ENCODE results near the gene SLC44A2. TPM values are rescaled to one million over a fixed set of nuclear protein-coding genes. Genes with fewer than 3 reads are reported as not detected.

The SLC44A2 gene
- total and polyA plus RNA-seq, 2 of the 13 experiments (the other 11 are each of a cell fraction or from before 2014, with no cell fraction given): 2.4 to 5.6 TPM

DNA sequence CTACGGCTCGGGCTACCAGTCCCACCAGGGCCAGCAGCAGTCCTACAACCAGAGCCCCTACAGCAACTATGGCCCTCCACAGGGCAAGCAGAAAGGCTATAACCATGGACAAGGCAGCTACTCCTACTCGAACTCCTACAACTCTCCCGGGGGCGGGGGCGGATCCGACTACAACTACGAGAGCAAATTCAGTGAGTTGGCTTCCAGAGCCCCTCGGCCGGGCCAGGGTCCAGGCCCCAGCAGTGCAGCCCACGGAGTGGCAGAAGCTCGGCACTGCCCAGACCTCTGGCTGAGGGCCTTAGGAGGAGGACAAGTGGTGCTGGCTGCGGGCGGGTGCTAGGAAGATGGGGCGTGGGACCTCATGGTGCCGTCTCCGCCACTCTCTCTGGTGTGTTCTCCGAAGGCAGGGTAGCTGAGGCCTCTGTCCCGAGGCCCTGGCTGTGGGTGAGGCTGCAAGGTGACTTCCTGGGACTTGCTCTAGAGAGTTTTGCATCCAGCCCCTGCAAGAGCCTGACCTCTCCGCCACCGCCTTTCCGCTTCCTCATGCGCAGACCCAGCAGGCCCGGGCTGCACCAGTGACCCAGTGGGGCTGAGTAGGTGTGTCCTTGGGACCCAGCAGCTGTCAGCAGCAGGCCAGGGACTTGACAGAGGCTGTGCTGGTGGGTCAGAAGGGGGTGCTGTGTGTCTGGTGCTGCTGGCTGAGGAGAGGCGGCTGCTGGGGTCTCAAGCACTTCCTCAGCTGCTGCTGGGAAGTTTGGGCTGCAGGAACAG, 62.4 kb downstream of the SLC44A2 start:
- H3K27me3 ChIP-seq (ENCODE audit: control insufficient read depth in 1 of 2, insufficient read depth in 2 of 2, low read length in 2 of 2): no peaks in the 10 kb centered on the region
- BruUV-seq (replicated peaks): no TSS peak
- no peaks in the 10 kb centered on the region for H3K79me2 ChIP-seq (ENCODE audit: insufficient read depth, low read length)
- intact Hi-C loops (cut with micrococcal nuclease; ENCODE audit: unreplicated experiment): no loop called here
- H3K27ac ChIP-seq (ENCODE audit: extremely low read length, insufficient read depth, low read length): no peak overlapping the region
- ChIA-PET CTCF (ENCODE audit: low intra/inter-chr PET ratio, low total read pairs) (no interaction called here), POLR2A (no interaction called here)
- no peak overlapping the region for H3K4me3 ChIP-seq (replicated peaks in 1 of 3; ENCODE audit: insufficient read depth in 1 of 3, low read depth in 2 of 3, low read length in 3 of 3)
- in situ Hi-C loops (cut with HindIII; ENCODE audit: extremely low pct_ligation_motif_present, low pct_unique_long_range_greater_than_20kb): no loop called here
- no peak overlapping the region for H3K9ac ChIP-seq (ENCODE audit: insufficient read depth, low read depth, low read length)
- no peaks in the 10 kb centered on the region for H3K9me3 ChIP-seq (ENCODE audit: low read length)
- H3K4me1 ChIP-seq (ENCODE audit: insufficient read depth, low read length): no peaks in the 10 kb centered on the region
- peaks cover 49 to 93% of the 10 kb centered on the region in 2 experiments for H3K36me3 ChIP-seq (replicated peaks in 1 of 2; ENCODE audit: control insufficient read depth in 1 of 2, insufficient read depth in 2 of 2, low read length in 2 of 2)
- H2AFZ ChIP-seq (ENCODE audit: low read length): no peak overlapping the region
- ATAC-seq: peak; percentile 4
- peaks cover 18% of the 10 kb centered on the region; the same call in 1 of the 2 replicates for H4K20me1 ChIP-seq (ENCODE audit: insufficient read depth, low read length)
- DNase-seq (ENCODE audit: low spot score): no peak
- no peak overlapping the region for H3K4me2 ChIP-seq (ENCODE audit: low read depth, low read length)
- 95% methylated on average over 7 of the region's 25 CpGs for WGBS (ENCODE audit: low lambda C conversion rate)
- FAIRE-seq: no peak
- TF ChIP-seq AGO2 (optimal IDR thresholded peaks at IDR 0.05; ENCODE audit: low read depth, low read length) (peak; percentile 83), ZNF883 (CRISPR knock-in tag; IDR thresholded peaks at IDR 0.05; ENCODE audit: not compliant biosample characterization) (peak; percentile 29), RBM22 (optimal IDR thresholded peaks at IDR 0.05; ENCODE audit: low read length) (peak; percentile 79), SNAI1 (CRISPR knock-in tag; IDR thresholded peaks at IDR 0.05; ENCODE audit: borderline replicate concordance) (no peak)
- TF ChIP-seq, protein P1, sequence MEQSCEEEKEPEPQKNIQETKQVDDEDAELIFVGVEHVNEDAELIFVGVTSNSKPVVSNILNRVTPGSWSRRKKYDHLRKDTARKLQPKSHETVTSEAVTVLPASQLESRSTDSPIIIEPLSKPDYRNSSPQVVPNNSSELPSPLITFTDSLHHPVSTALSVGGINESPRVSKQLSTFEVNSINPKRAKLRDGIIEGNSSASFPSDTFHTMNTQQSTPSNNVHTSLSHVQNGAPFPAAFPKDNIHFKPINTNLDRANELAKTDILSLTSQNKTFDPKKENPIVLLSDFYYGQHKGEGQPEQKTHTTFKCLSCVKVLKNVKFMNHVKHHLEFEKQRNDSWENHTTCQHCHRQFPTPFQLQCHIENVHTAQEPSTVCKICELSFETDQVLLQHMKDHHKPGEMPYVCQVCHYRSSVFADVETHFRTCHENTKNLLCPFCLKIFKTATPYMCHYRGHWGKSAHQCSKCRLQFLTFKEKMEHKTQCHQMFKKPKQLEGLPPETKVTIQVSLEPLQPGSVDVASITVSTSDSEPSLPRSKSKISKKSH (CRISPR knock-in tag; IDR thresholded peaks at IDR 0.05; ENCODE audit: borderline replicate concordance): peak; percentile 34; the same call in 1 of the 2 replicates
- TF ChIP-seq, protein P2, sequence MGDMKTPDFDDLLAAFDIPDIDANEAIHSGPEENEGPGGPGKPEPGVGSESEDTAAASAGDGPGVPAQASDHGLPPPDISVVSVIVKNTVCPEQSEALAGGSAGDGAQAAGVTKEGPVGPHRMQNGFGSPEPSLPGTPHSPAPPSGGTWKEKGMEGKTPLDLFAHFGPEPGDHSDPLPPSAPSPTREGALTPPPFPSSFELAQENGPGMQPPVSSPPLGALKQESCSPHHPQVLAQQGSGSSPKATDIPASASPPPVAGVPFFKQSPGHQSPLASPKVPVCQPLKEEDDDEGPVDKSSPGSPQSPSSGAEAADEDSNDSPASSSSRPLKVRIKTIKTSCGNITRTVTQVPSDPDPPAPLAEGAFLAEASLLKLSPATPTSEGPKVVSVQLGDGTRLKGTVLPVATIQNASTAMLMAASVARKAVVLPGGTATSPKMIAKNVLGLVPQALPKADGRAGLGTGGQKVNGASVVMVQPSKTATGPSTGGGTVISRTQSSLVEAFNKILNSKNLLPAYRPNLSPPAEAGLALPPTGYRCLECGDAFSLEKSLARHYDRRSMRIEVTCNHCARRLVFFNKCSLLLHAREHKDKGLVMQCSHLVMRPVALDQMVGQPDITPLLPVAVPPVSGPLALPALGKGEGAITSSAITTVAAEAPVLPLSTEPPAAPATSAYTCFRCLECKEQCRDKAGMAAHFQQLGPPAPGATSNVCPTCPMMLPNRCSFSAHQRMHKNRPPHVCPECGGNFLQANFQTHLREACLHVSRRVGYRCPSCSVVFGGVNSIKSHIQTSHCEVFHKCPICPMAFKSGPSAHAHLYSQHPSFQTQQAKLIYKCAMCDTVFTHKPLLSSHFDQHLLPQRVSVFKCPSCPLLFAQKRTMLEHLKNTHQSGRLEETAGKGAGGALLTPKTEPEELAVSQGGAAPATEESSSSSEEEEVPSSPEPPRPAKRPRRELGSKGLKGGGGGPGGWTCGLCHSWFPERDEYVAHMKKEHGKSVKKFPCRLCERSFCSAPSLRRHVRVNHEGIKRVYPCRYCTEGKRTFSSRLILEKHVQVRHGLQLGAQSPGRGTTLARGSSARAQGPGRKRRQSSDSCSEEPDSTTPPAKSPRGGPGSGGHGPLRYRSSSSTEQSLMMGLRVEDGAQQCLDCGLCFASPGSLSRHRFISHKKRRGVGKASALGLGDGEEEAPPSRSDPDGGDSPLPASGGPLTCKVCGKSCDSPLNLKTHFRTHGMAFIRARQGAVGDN (CRISPR knock-in tag; IDR thresholded peaks at IDR 0.05): peak; percentile 7; the same call in 1 of the 2 replicates

Data from HepG2 (cell line).